Endodermal cell (in vitro differentiated cells): Measurements from ENCODE around the gene GRIN2A. TPM values are rescaled to one million over a fixed set of nuclear protein-coding genes. Genes with fewer than 3 reads are reported as not detected.

ENCODE experiments used
- DNase-seq: peaks from one replicate; pipeline ENCODE4 v3.0.0-alpha.2; 2017
- H3K27ac ChIP-seq: 2 replicates; pipeline ENCODE4 v1.5.1; 2013; ENCODE audit warnings: mild to moderate bottlenecking, low read depth, low read length, moderate library complexity
- H3K27me3 ChIP-seq: 2 replicates; pipeline ENCODE4 v1.6.1; 2013; ENCODE audit warnings: mild to moderate bottlenecking, low read length, moderate library complexity; ENCODE audit not compliant: insufficient read depth, control insufficient read depth, poor library complexity, severe bottlenecking
- H3K36me3 ChIP-seq: 2 replicates; pipeline ENCODE4 v1.7.0; 2013; ENCODE audit warnings: mild to moderate bottlenecking, low read length, moderate library complexity; ENCODE audit not compliant: control insufficient read depth, insufficient read depth
- H3K4me1 ChIP-seq: one replicate; pipeline ENCODE4 v1.7.0; 2013; ENCODE audit warnings: low read length; ENCODE audit not compliant: control insufficient read depth, insufficient read depth
- H3K4me3 ChIP-seq: 2 replicates; pipeline ENCODE4 v1.5.1; 2013; ENCODE audit warnings: mild to moderate bottlenecking, low read length, moderate library complexity
- H3K9ac ChIP-seq: 2 replicates; pipeline ENCODE4 v1.6.1; 2013; ENCODE audit warnings: mild to moderate bottlenecking, low read length, moderate library complexity; ENCODE audit not compliant: poor library complexity, severe bottlenecking; ENCODE audit errors: extremely low read depth
- H3K9me3 ChIP-seq: 2 replicates; pipeline ENCODE4 v1.6.1; 2013; ENCODE audit warnings: mild to moderate bottlenecking, low read length, moderate library complexity; ENCODE audit not compliant: control insufficient read depth
- H3K27ac Mint-ChIP-seq: 2 replicates; pipeline ENCODE4 v1.8.0; 2020; ENCODE audit warnings: mixed read lengths
- H3K27me3 Mint-ChIP-seq: 2 replicates; pipeline ENCODE4 v1.8.0; 2021; ENCODE audit warnings: mild to moderate bottlenecking, mixed read lengths; ENCODE audit not compliant: insufficient read depth
- H3K36me3 Mint-ChIP-seq: 2 replicates; pipeline ENCODE4 v1.8.0; 2020; ENCODE audit warnings: low read depth, mixed read lengths
- H3K4me1 Mint-ChIP-seq: 2 replicates; pipeline ENCODE4 v1.8.0; 2020; ENCODE audit warnings: mixed read lengths
- H3K4me3 Mint-ChIP-seq: 2 replicates; pipeline ENCODE4 v1.8.0; 2020; ENCODE audit warnings: mild to moderate bottlenecking, moderate library complexity, mixed read lengths
- H3K9me3 Mint-ChIP-seq: 2 replicates; pipeline ENCODE4 v1.8.0; 2020; ENCODE audit warnings: mild to moderate bottlenecking, mixed read lengths
- CTCF ChIP-seq: fragments of 200-600 bp; sonication (generic); conservative IDR thresholded peaks from 2 replicates; pipeline ENCODE4 v1.5.0; 2021; ENCODE audit warnings: antibody characterized with exemption, mild to moderate bottlenecking
- WGBS, 2 experiments: methylation state at CpG; one replicate each; pipeline versions ENCODE4 v1.1.5 to v1.1.7; 2013; ENCODE audit warnings: missing lambda C conversion rate in 2 of 2, mixed read lengths in 1 of 2; ENCODE audit not compliant: insufficient coverage in 1 of 2, insufficient read length in 1 of 2; 5-methylcytosine and 5-hydroxymethylcytosine counted together
- total RNA-seq, 2 donors: library from RNA; stranded (reverse); fragmentation: NEBNext Ultra II Directional in 1 of 2; extraction: Animal tissue kit (Norgen Biotek cat#: 25700) in 1 of 2; gene quantifications; 2 replicates in 1 of 2; 3 replicates in 1 of 2; pipeline ENCODE4 v1.2.1, GENCODE V29; 2021

GRIN2A gene
- total RNA-seq, 2 donors from 2014 or later: 1.2 TPM

- H3K36me3 ChIP-seq: no peaks in the 10 kb centered on the region
- H3K4me1 ChIP-seq: peaks cover 13% of the 10 kb centered on the region
- H3K27me3 Mint-ChIP-seq: peaks cover 2% of the 10 kb centered on the region
- no peak for DNase-seq
- no peak for TF ChIP-seq CTCF
- H3K9me3 Mint-ChIP-seq: no peaks in the 10 kb centered on the region
- peaks cover 15% of the 10 kb centered on the region for H3K4me1 Mint-ChIP-seq
- H3K27ac ChIP-seq: no peak overlapping the region
- H3K4me3 ChIP-seq: no peak overlapping the region
- no peaks in the 10 kb centered on the region for H3K36me3 Mint-ChIP-seq
- no peaks in the 10 kb centered on the region for H3K9me3 ChIP-seq
- WGBS, 2 experiments: 97 to 100% methylated on average over 1 to 2 of the region's 2 CpGs
- no peak overlapping the region for H3K9ac ChIP-seq
- no peak overlapping the region for H3K27ac Mint-ChIP-seq
- no peak overlapping the region for H3K4me3 Mint-ChIP-seq
- H3K27me3 ChIP-seq: peaks cover 13% of the 10 kb centered on the region
Observed at GRCh38 chr16:9868606-9869149, 313.6 kb downstream of the GRIN2A start.

- Histone ChIP-seq H3K4me1 (peaks cover 13% of the 10 kb centered on the region), H3K9ac (no peak overlapping the region), H3K27me3 (peaks cover 13% of the 10 kb centered on the region), H3K9me3 (no peaks in the 10 kb centered on the region), H3K27ac (no peak overlapping the region), H3K4me3 (no peak overlapping the region), H3K36me3 (no peaks in the 10 kb centered on the region)
- no peak for TF ChIP-seq CTCF
- DNase-seq: no peak
- WGBS, 2 experiments: 75 to 91% methylated on average over 1 of the region's 1 CpG
- H3K9me3 Mint-ChIP-seq: no peaks in the 10 kb centered on the region
- no peak overlapping the region for H3K27ac Mint-ChIP-seq
- H3K27me3 Mint-ChIP-seq: peaks cover 2% of the 10 kb centered on the region
- no peaks in the 10 kb centered on the region for H3K36me3 Mint-ChIP-seq
- no peak overlapping the region for H3K4me3 Mint-ChIP-seq
- H3K4me1 Mint-ChIP-seq: peaks cover 15% of the 10 kb centered on the region
Observed at GRCh38 chr16:9867176-9867575, 315.1 kb downstream of the GRIN2A start.

GRCh38 chr16:9864461-9864860 is 317.8 kb downstream of the GRIN2A start:
- no peaks in the 10 kb centered on the region for H3K36me3 ChIP-seq
- H3K4me1 Mint-ChIP-seq: peaks cover 15% of the 10 kb centered on the region
- no peak overlapping the region for H3K4me3 ChIP-seq
- no peaks in the 10 kb centered on the region for H3K36me3 Mint-ChIP-seq
- peaks cover 13% of the 10 kb centered on the region for H3K27me3 ChIP-seq
- no peak overlapping the region for H3K27ac ChIP-seq
- H3K27me3 Mint-ChIP-seq: peaks cover 3% of the 10 kb centered on the region
- H3K4me3 Mint-ChIP-seq: no peak overlapping the region
- peaks cover 13% of the 10 kb centered on the region for H3K4me1 ChIP-seq
- H3K9me3 Mint-ChIP-seq: no peaks in the 10 kb centered on the region
- no peak overlapping the region for H3K9ac ChIP-seq
- H3K27ac Mint-ChIP-seq: no peak overlapping the region
- no peaks in the 10 kb centered on the region for H3K9me3 ChIP-seq
- TF ChIP-seq CTCF: no peak
- WGBS, 2 experiments: 89 to 94% methylated on average over 3 of the region's 3 CpGs
- DNase-seq: no peak
